Globus pallidus (tissue), 1 donor: ENCODE measurements around the gene MED14.
"Not testable (repeated sequence)": the region's sequence is repeated elsewhere in the genome, so short reads cannot be mapped to it uniquely, and the experiment has no call there.

ENCODE experiments used
- DNase-seq: peaks from one replicate; pipeline ENCODE4 v3.0.0-alpha.2; 2015; ENCODE audit warnings: low spot score

MED14 gene

GRCh38 chrX:40735325-40736169 lies at the start of gene MED14:
MED14 (minus strand) TSS chrX:40735542; CDS start chrX:40735412, 130 bp downstream.
- DNase-seq, result peak; percentile 88

- DNase-seq, result no peak
Observed at GRCh38 chrX:40784516-40785151, 49.3 kb upstream of the MED14 start.

GRCh38 chrX:40782644-40783259 lies 47.4 kb upstream of the MED14 start:
- not testable (repeated sequence) for DNase-seq

GRCh38 chrX:40780951-40781350 lies 45.6 kb upstream of the MED14 start:
- no peak for DNase-seq

- no peak for DNase-seq
Observed at GRCh38 chrX:40780082-40780481, 44.7 kb upstream of the MED14 start.

- DNase-seq, result no peak
Observed at GRCh38 chrX:40778861-40779575, 43.7 kb upstream of the MED14 start.

GRCh38 chrX:40773809-40774208 lies 38.5 kb upstream of the MED14 start:
- no peak for DNase-seq

- DNase-seq, result no peak
Observed at GRCh38 chrX:40773188-40773587, 37.8 kb upstream of the MED14 start.

GRCh38 chrX:40772290-40772689 lies 36.9 kb upstream of the MED14 start:
- DNase-seq, result no peak

GRCh38 chrX:40761762-40762161 lies 26.4 kb upstream of the MED14 start:
- no peak for DNase-seq

- no peak for DNase-seq
Observed at GRCh38 chrX:40759374-40759773, 24.0 kb upstream of the MED14 start.

- DNase-seq, result no peak
Observed at GRCh38 chrX:40757058-40757457, 21.7 kb upstream of the MED14 start.

- DNase-seq, result no peak
Observed at GRCh38 chrX:40755291-40756249, 20.2 kb upstream of the MED14 start.

GRCh38 chrX:40749681-40750494 lies 14.5 kb upstream of the MED14 start:
- DNase-seq, result no peak

GRCh38 chrX:40748977-40749376 lies 13.6 kb upstream of the MED14 start:
- DNase-seq, result no peak

- no peak for DNase-seq
Observed at GRCh38 chrX:40746521-40746920, 11.2 kb upstream of the MED14 start.

GRCh38 chrX:40736170-40736505 lies 796 bp upstream of the MED14 start:
- DNase-seq, result no peak

GRCh38 chrX:40734971-40735324 lies 394 bp downstream of the MED14 start:
- DNase-seq, result peak; percentile 29

- DNase-seq, result no peak
Observed at GRCh38 chrX:40733706-40734105, 1.6 kb downstream of the MED14 start.

GRCh38 chrX:40732499-40732898 lies 2.8 kb downstream of the MED14 start:
- not testable (repeated sequence) for DNase-seq
